ENCODE data around the gene EPHB6.

Gene EPHB6

GRCh38 chr7:142896151-142896550 is 41.3 kb downstream of the EPHB6 start:
- no peak for DNase-seq (ENCODE audit: low read depth)

- DNase-seq (ENCODE audit: low read depth), result no peak
Measured at GRCh38 chr7:142896741-142897379, 42.0 kb downstream of the EPHB6 start.

- no peak for DNase-seq (ENCODE audit: low read depth)
Measured at GRCh38 chr7:142897691-142898090, 42.8 kb downstream of the EPHB6 start.

- no peak for DNase-seq (ENCODE audit: low read depth)
Measured at GRCh38 chr7:142898377-142899170, 43.7 kb downstream of the EPHB6 start.

GRCh38 chr7:142899661-142900060 is 44.8 kb downstream of the EPHB6 start:
- no peak for DNase-seq (ENCODE audit: low read depth)

- no peak for DNase-seq (ENCODE audit: low read depth)
Measured at GRCh38 chr7:142901426-142902259, 46.8 kb downstream of the EPHB6 start.

- no peak for DNase-seq (ENCODE audit: low read depth)
Measured at GRCh38 chr7:142904128-142904527, 49.3 kb downstream of the EPHB6 start.

- no peak for DNase-seq (ENCODE audit: low read depth)
Measured at GRCh38 chr7:142905759-142906158, 50.9 kb downstream of the EPHB6 start.

GRCh38 chr7:142906643-142907042 is 51.8 kb downstream of the EPHB6 start:
- no peak for DNase-seq (ENCODE audit: low read depth)

- DNase-seq (ENCODE audit: low read depth), result no peak
Measured at GRCh38 chr7:142908290-142908689, 53.4 kb downstream of the EPHB6 start.

- no peak for DNase-seq (ENCODE audit: low read depth)
Measured at GRCh38 chr7:142908921-142909890, 54.3 kb downstream of the EPHB6 start.

GRCh38 chr7:142910031-142910433 is 55.2 kb downstream of the EPHB6 start:
- DNase-seq (ENCODE audit: low read depth), result no peak

- no peak for DNase-seq (ENCODE audit: low read depth)
Measured at GRCh38 chr7:142910481-142910880, 55.6 kb downstream of the EPHB6 start.

- no peak for DNase-seq (ENCODE audit: low read depth)
Measured at GRCh38 chr7:142913051-142913450, 58.2 kb downstream of the EPHB6 start.

GRCh38 chr7:142913566-142913965 is 58.7 kb downstream of the EPHB6 start:
- no peak for DNase-seq (ENCODE audit: low read depth)

- no peak for DNase-seq (ENCODE audit: low read depth)
Measured at GRCh38 chr7:142914121-142914520, 59.2 kb downstream of the EPHB6 start.

- no peak for DNase-seq (ENCODE audit: low read depth)
Measured at GRCh38 chr7:142915315-142915714, 60.4 kb downstream of the EPHB6 start.

GRCh38 chr7:142916508-142916907 is 61.6 kb downstream of the EPHB6 start:
- DNase-seq (ENCODE audit: low read depth), result no peak

- no peak for DNase-seq (ENCODE audit: low read depth)
Measured at GRCh38 chr7:142917447-142917846, 62.6 kb downstream of the EPHB6 start.

GRCh38 chr7:142918901-142919300 is 64.0 kb downstream of the EPHB6 start:
- no peak for DNase-seq (ENCODE audit: low read depth)

GRCh38 chr7:142919656-142920055 is 64.8 kb downstream of the EPHB6 start:
- no peak for DNase-seq (ENCODE audit: low read depth)

All from non-pigmented ciliary epithelial cell (primary cell).